GM21786 (cell line): ENCODE measurements around the gene DIP2C.

ENCODE experiments used
- ATAC-seq: cut with Tn5 transposase; IDR thresholded peaks from one replicate; pipeline ENCODE4 v1.9.1; 2021; ENCODE audit not compliant: unreplicated experiment

The DIP2C gene

GRCh38 chr10:677750-678661 lies 11.5 kb downstream of the DIP2C start:
- no peak for ATAC-seq

- no peak for ATAC-seq
Measured at GRCh38 chr10:677038-677437, 12.4 kb downstream of the DIP2C start.

GRCh38 chr10:676178-676577 lies 13.3 kb downstream of the DIP2C start:
- no peak for ATAC-seq

- ATAC-seq, result no peak
Measured at GRCh38 chr10:675532-675931, 13.9 kb downstream of the DIP2C start.

- ATAC-seq, result no peak
Measured at GRCh38 chr10:673492-673891, 16.0 kb downstream of the DIP2C start.

- ATAC-seq, result no peak
Measured at GRCh38 chr10:672992-673391, 16.5 kb downstream of the DIP2C start.

GRCh38 chr10:672203-672602 lies 17.3 kb downstream of the DIP2C start:
- ATAC-seq, result no peak

- ATAC-seq, result no peak
Measured at GRCh38 chr10:670990-671389, 18.5 kb downstream of the DIP2C start.

GRCh38 chr10:670038-670437 lies 19.4 kb downstream of the DIP2C start:
- no peak for ATAC-seq

- ATAC-seq, result no peak
Measured at GRCh38 chr10:668786-669485, 20.5 kb downstream of the DIP2C start.

- no peak for ATAC-seq
Measured at GRCh38 chr10:667602-668143, 21.8 kb downstream of the DIP2C start.

GRCh38 chr10:667096-667495 lies 22.4 kb downstream of the DIP2C start:
- no peak for ATAC-seq

- ATAC-seq, result no peak
Measured at GRCh38 chr10:666237-667012, 23.0 kb downstream of the DIP2C start.

GRCh38 chr10:665579-666091 lies 23.8 kb downstream of the DIP2C start:
- ATAC-seq, result no peak

GRCh38 chr10:664893-665292 lies 24.6 kb downstream of the DIP2C start:
- no peak for ATAC-seq

GRCh38 chr10:664301-664700 lies 25.2 kb downstream of the DIP2C start:
- no peak for ATAC-seq

GRCh38 chr10:663831-664251 lies 25.6 kb downstream of the DIP2C start:
- no peak for ATAC-seq

- no peak for ATAC-seq
Measured at GRCh38 chr10:663466-663751, 26.1 kb downstream of the DIP2C start.

GRCh38 chr10:662686-663465 lies 26.6 kb downstream of the DIP2C start:
- no peak for ATAC-seq

- ATAC-seq, result no peak
Measured at GRCh38 chr10:662223-662605, 27.3 kb downstream of the DIP2C start.
